GM20431 (cell line): ENCODE measurements around the gene CYP2D6.
"Not testable (repeated sequence)": the region's sequence is repeated elsewhere in the genome, so short reads cannot be mapped to it uniquely, and the experiment has no call there.

Experiments used
- in situ Hi-C: fragments of 300-500 bp; cut with MseI, MboI; formaldehyde crosslinking; loops from one replicate; pipeline ENCODE4 v1.15.0; 2020; ENCODE audit warnings: low sequenced_read_pairs; ENCODE audit not compliant: unreplicated experiment

The CYP2D6 gene

GRCh38 chr22:42139508-42139907, 8.9 kb upstream of the CYP2D6 start:
- in situ Hi-C loops: not testable (repeated sequence)

- in situ Hi-C loops: no loop called here
Observed at GRCh38 chr22:42138972-42139371, 8.4 kb upstream of the CYP2D6 start.

GRCh38 chr22:42138122-42138770, 7.6 kb upstream of the CYP2D6 start:
- in situ Hi-C loops: no loop called here

GRCh38 chr22:42135688-42136087, 5.1 kb upstream of the CYP2D6 start:
- in situ Hi-C loops: not testable (repeated sequence)

- in situ Hi-C loops: no loop called here
Observed at GRCh38 chr22:42134100-42135020, 3.8 kb upstream of the CYP2D6 start.

- in situ Hi-C loops: no loop called here
Observed at GRCh38 chr22:42132457-42132856, 1.8 kb upstream of the CYP2D6 start.

- in situ Hi-C loops: no loop called here
Observed at GRCh38 chr22:42131562-42131961, 952 bp upstream of the CYP2D6 start.

- in situ Hi-C loops: not testable (repeated sequence)
Observed at GRCh38 chr22:42130182-42130581, 428 bp downstream of the CYP2D6 start.

- in situ Hi-C loops: not testable (repeated sequence)
Observed at GRCh38 chr22:42128776-42129694, 1.6 kb downstream of the CYP2D6 start.

GRCh38 chr22:42128007-42128406, 2.6 kb downstream of the CYP2D6 start:
- in situ Hi-C loops: not testable (repeated sequence)

- in situ Hi-C loops: no loop called here
Observed at GRCh38 chr22:42127606-42128005, 3.0 kb downstream of the CYP2D6 start.

- in situ Hi-C loops: not testable (repeated sequence)
Observed at GRCh38 chr22:42123529-42123928, 7.1 kb downstream of the CYP2D6 start.

GRCh38 chr22:42120231-42121021, 10.2 kb downstream of the CYP2D6 start:
- in situ Hi-C loops: not testable (repeated sequence)

GRCh38 chr22:42116848-42117424, 13.7 kb downstream of the CYP2D6 start:
- in situ Hi-C loops: no loop called here

GRCh38 chr22:42115420-42115830, 15.2 kb downstream of the CYP2D6 start:
- in situ Hi-C loops: not testable (repeated sequence)

GRCh38 chr22:42114721-42115120, 15.9 kb downstream of the CYP2D6 start:
- in situ Hi-C loops: no loop called here

- in situ Hi-C loops: not testable (repeated sequence)
Observed at GRCh38 chr22:42112793-42113192, 17.8 kb downstream of the CYP2D6 start.

- in situ Hi-C loops: no loop called here
Observed at GRCh38 chr22:42111798-42112197, 18.8 kb downstream of the CYP2D6 start.

- in situ Hi-C loops: no loop called here
Observed at GRCh38 chr22:42108848-42109247, 21.8 kb downstream of the CYP2D6 start.
